Right atrium auricular region (tissue), 2 donors: ENCODE results near the gene SHLD1. TPM values are rescaled to one million over a fixed set of nuclear protein-coding genes. Genes with fewer than 3 reads are reported as not detected.

Source experiments
- DNase-seq: peaks from one replicate; pipeline ENCODE4 v3.0.0-alpha.2; 2019; ENCODE audit warnings: low spot score
- H3K27ac ChIP-seq, 2 donors: fragments of 200-600 bp; sonication (generic); 1 replicate in 1 of 2; 2 replicates in 1 of 2; pipeline ENCODE4 v1.5.1; 2016 to 2019
- H3K27me3 ChIP-seq, 2 donors: fragments of 200-600 bp; sonication (generic); one replicate each; pipeline versions ENCODE4 v1.5.1 to v1.6.0; 2017 to 2019
- H3K36me3 ChIP-seq: fragments of 200-600 bp; sonication (generic); one replicate; pipeline ENCODE4 v1.5.1; 2016
- H3K4me1 ChIP-seq, 2 donors: fragments of 200-600 bp; sonication (generic); one replicate each; pipeline versions ENCODE4 v1.5.1 to v1.6.0; 2017 to 2019
- H3K4me3 ChIP-seq, 2 donors: fragments of 200-600 bp; sonication (generic); 1 replicate in 1 of 2; 2 replicates in 1 of 2; pipeline ENCODE4 v1.5.1; 2017 to 2019; ENCODE audit warnings: mild to moderate bottlenecking in 1 of 2, moderate library complexity in 1 of 2
- H3K9me3 ChIP-seq, 2 donors: fragments of 200-600 bp; sonication (generic); one replicate each; pipeline ENCODE4 v1.5.1; 2019
- CTCF ChIP-seq, 2 donors: fragments of 200-600 bp; sonication (generic); IDR thresholded peaks; one replicate each; pipeline ENCODE4 v1.5.1; 2019; ENCODE audit warnings: antibody characterized with exemption in 2 of 2
- total RNA-seq, 2 donors: library from RNA; depleted of rRNA; stranded (reverse); fragments of >200 nt; gene quantifications; one replicate each; pipeline ENCODE4 v1.1.0, GENCODE V29; 2016

SHLD1 gene
- total RNA-seq, 2 donors from 2014 or later = 4.7 to 9.6 TPM

- no peak overlapping the region for H3K27ac ChIP-seq
- no peak for TF ChIP-seq CTCF (IDR thresholded peaks at IDR 0.05)
- H3K27me3 ChIP-seq = no peaks in the 10 kb centered on the region
- peaks cover 0 to 18% of the 10 kb centered on the region in 2 donors for H3K4me1 ChIP-seq
- H3K9me3 ChIP-seq = no peaks in the 10 kb centered on the region
- H3K4me3 ChIP-seq = no peak overlapping the region
- H3K36me3 ChIP-seq = no peaks in the 10 kb centered on the region
- no peak for DNase-seq
Measured at GRCh38 chr20:5844063-5844681, 94.0 kb downstream of the SHLD1 start.

GRCh38 chr20:5845681-5846615 lies 95.7 kb downstream of the SHLD1 start:
- Histone ChIP-seq H3K27me3 (no peaks in the 10 kb centered on the region), H3K27ac (no peak overlapping the region), H3K4me3 (no peak overlapping the region), H3K9me3 (no peaks in the 10 kb centered on the region), H3K4me1 (peaks cover 0 to 21% of the 10 kb centered on the region in 2 donors), H3K36me3 (no peaks in the 10 kb centered on the region)
- DNase-seq = no peak
- TF ChIP-seq CTCF (IDR thresholded peaks at IDR 0.05) = no peak

DNA sequence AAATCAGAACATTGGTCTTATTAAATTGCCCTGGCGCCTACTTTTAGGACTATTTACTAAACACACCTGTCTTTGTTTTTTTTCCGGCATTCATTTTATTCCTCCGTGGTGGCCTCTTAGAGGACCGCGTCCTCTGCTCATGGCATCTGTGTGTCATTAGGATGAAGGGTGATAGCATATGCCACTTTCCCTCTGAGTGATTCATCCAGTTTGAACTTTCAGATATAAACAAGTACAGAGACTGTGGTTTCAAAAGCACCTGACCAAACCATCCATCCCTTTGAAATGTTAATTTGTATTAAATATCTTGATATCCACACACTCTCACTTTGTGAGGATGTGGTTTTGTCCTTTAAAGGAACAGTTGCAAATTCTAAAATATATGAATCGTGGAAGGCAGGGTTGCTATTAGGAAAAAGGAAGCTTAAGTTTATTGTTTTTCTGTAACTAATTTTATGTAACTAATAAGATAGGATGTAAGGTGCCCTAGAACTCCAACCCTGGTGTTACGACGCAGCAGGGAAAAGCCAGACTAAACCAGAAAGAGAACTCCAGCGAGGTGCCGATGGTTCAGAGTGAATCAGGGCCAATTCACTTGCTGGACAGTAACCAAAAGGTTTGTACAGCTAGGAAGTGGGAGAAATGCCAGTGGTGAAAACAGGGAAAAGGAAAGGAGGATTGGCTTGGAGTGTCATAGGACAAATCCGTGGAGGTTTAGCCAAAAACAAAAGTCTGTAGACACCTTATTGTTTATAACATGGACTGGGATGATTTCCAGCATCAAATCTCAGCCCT lies 98.7 kb downstream of the SHLD1 start:
- TF ChIP-seq CTCF (IDR thresholded peaks at IDR 0.05) = no peak
- DNase-seq = no peak
- Histone ChIP-seq H3K4me3 (no peak overlapping the region), H3K27ac (peak overlapping the region; percentile 50 to 56), H3K36me3 (no peaks in the 10 kb centered on the region), H3K9me3 (no peaks in the 10 kb centered on the region), H3K4me1 (peaks cover 0 to 21% of the 10 kb centered on the region in 2 donors), H3K27me3 (no peaks in the 10 kb centered on the region)

GRCh38 chr20:5855939-5856338 lies 105.7 kb downstream of the SHLD1 start:
- H3K27ac ChIP-seq = no peak overlapping the region
- H3K4me1 ChIP-seq = no peaks in the 10 kb centered on the region
- no peaks in the 10 kb centered on the region for H3K27me3 ChIP-seq
- no peaks in the 10 kb centered on the region for H3K9me3 ChIP-seq
- no peak for DNase-seq
- no peak for TF ChIP-seq CTCF (IDR thresholded peaks at IDR 0.05)
- no peaks in the 10 kb centered on the region for H3K36me3 ChIP-seq
- no peak overlapping the region for H3K4me3 ChIP-seq

DNA sequence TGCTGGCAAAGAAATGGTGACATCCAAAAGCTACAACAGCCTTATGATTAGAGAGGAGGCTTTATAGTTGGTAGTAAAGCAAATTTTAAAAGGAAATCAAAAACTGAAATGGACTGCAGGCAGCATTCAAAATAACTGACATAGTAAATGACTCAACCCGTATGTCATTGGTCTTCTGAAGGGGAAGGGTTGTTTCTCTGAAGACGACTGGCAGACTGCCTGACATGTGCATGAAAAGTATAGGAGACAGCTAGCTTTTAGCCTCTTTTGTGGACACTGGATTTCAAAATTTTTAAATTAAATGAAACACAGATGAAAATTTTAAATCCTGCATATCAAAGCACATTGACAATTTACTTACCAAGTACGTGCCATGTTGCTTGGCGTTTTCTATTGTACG lies 109.4 kb downstream of the SHLD1 start:
- Histone ChIP-seq H3K36me3 (no peaks in the 10 kb centered on the region), H3K9me3 (no peaks in the 10 kb centered on the region), H3K27ac (no peak overlapping the region), H3K4me3 (no peak overlapping the region), H3K27me3 (no peaks in the 10 kb centered on the region), H3K4me1 (peaks cover 0 to 28% of the 10 kb centered on the region in 2 donors)
- no peak for TF ChIP-seq CTCF (IDR thresholded peaks at IDR 0.05)
- DNase-seq = no peak
